H9 (cell line): ENCODE data around the gene INTS4. TPM values are rescaled to one million over a fixed set of nuclear protein-coding genes. Genes with fewer than 3 reads are reported as not detected.

Source experiments
- DNase-seq: peaks from one replicate; pipeline ENCODE4 v3.0.0-alpha.2; 2017
- H2AFZ ChIP-seq: one replicate; pipeline ENCODE4 v1.6.1; 2013; ENCODE audit warnings: mild to moderate bottlenecking, low read length, control low read depth, moderate library complexity
- H2AK5ac ChIP-seq: 2 replicates; pipeline ENCODE4 v1.6.1; 2013; ENCODE audit warnings: low read length, control low read depth, mixed read lengths; ENCODE audit not compliant: insufficient read length
- H2BK120ac ChIP-seq: one replicate; pipeline ENCODE4 v1.6.1; 2013; ENCODE audit warnings: low read depth, mild to moderate bottlenecking, low read length, control low read depth, inconsistent platforms; ENCODE audit not compliant: poor library complexity, severe bottlenecking
- H2BK12ac ChIP-seq: 2 replicates; pipeline ENCODE4 v1.6.1; 2013; ENCODE audit warnings: low read length, control low read depth, mixed read lengths, low read depth; ENCODE audit not compliant: insufficient read length
- H2BK15ac ChIP-seq: 2 replicates; pipeline ENCODE4 v1.6.1; 2013; ENCODE audit warnings: low read depth, low read length, control low read depth
- H2BK20ac ChIP-seq: one replicate; pipeline ENCODE4 v1.6.1; 2013; ENCODE audit warnings: low read depth, mild to moderate bottlenecking, low read length, control low read depth, inconsistent platforms; ENCODE audit not compliant: poor library complexity, severe bottlenecking
- H2BK5ac ChIP-seq: 2 replicates; pipeline ENCODE4 v1.6.1; 2013; ENCODE audit warnings: low read length, control low read depth, mixed read lengths; ENCODE audit not compliant: insufficient read length
- H3K14ac ChIP-seq: 2 replicates; pipeline ENCODE4 v1.6.1; 2013; ENCODE audit warnings: low read length, control low read depth; ENCODE audit not compliant: insufficient read depth
- H3K18ac ChIP-seq: 2 replicates; pipeline ENCODE4 v1.6.1; 2013; ENCODE audit warnings: low read depth, mild to moderate bottlenecking, mixed read lengths, low read length, control low read depth; ENCODE audit not compliant: insufficient read length
- H3K23ac ChIP-seq: 2 replicates; pipeline ENCODE4 v1.6.1; 2013; ENCODE audit warnings: low read length, control low read depth, mixed read lengths, low read depth; ENCODE audit not compliant: insufficient read length
- H3K23me2 ChIP-seq: 2 replicates; pipeline ENCODE4 v1.6.1; 2013; ENCODE audit warnings: low read depth, mild to moderate bottlenecking, mixed read lengths, low read length, control low read depth; ENCODE audit not compliant: insufficient read length, poor library complexity, severe bottlenecking
- H3K27ac ChIP-seq: 2 replicates; pipeline ENCODE4 v1.5.1; 2013; ENCODE audit warnings: low read length, control low read depth, mixed read lengths, low read depth; ENCODE audit not compliant: insufficient read length
- H3K27me3 ChIP-seq: 2 replicates; pipeline ENCODE4 v1.6.1; 2013; ENCODE audit warnings: low read length, control low read depth, inconsistent platforms; ENCODE audit not compliant: insufficient read depth
- H3K4ac ChIP-seq: 2 replicates; pipeline ENCODE4 v1.6.1; 2013; ENCODE audit warnings: low read depth, mild to moderate bottlenecking, control low read depth, inconsistent platforms, low read length, moderate library complexity
- H3K4me1 ChIP-seq: 2 replicates; pipeline ENCODE4 v1.6.1; 2013; ENCODE audit warnings: low read length, control low read depth, inconsistent platforms; ENCODE audit not compliant: insufficient read depth
- H3K4me2 ChIP-seq: 2 replicates; pipeline ENCODE4 v1.6.1; 2013; ENCODE audit warnings: low read length, control low read depth, mixed read lengths; ENCODE audit not compliant: insufficient read length, insufficient read depth
- H3K56ac ChIP-seq: 2 replicates; pipeline ENCODE4 v1.6.1; 2013; ENCODE audit warnings: low read depth, mild to moderate bottlenecking, mixed read lengths, low read length, control low read depth; ENCODE audit not compliant: insufficient read length
- H3K79me1 ChIP-seq: 2 replicates; pipeline ENCODE4 v1.6.1; 2013; ENCODE audit warnings: low read depth, mild to moderate bottlenecking, moderate library complexity, low read length, control low read depth, inconsistent platforms; ENCODE audit not compliant: insufficient read depth, poor library complexity, severe bottlenecking
- H3K79me2 ChIP-seq: 2 replicates; pipeline ENCODE4 v1.6.1; 2013; ENCODE audit warnings: low read length, control low read depth, inconsistent platforms; ENCODE audit not compliant: insufficient read depth
- H3K9ac ChIP-seq: 2 replicates; pipeline ENCODE4 v1.6.1; 2013; ENCODE audit warnings: low read length, control low read depth, mixed read lengths; ENCODE audit not compliant: insufficient read length; ENCODE audit errors: extremely low read depth
- H3K9me3 ChIP-seq: one replicate; pipeline ENCODE4 v1.6.1; 2013; ENCODE audit warnings: low read depth, low read length, inconsistent platforms; ENCODE audit not compliant: control insufficient read depth
- H3T11ph ChIP-seq: one replicate; pipeline ENCODE4 v1.6.1; 2013; ENCODE audit warnings: mild to moderate bottlenecking, low read length, control low read depth, inconsistent platforms
- H4K20me1 ChIP-seq: one replicate; pipeline ENCODE4 v1.6.1; 2013; ENCODE audit not compliant: control insufficient read depth, insufficient read length, insufficient read depth
- H4K5ac ChIP-seq: 2 replicates; pipeline ENCODE4 v1.6.1; 2013; ENCODE audit warnings: low read depth, mild to moderate bottlenecking, mixed read lengths, low read length, control low read depth; ENCODE audit not compliant: insufficient read length
- H4K8ac ChIP-seq: replicated peaks from 2 replicates; pipeline ENCODE4 v1.6.1; 2013; ENCODE audit warnings: low read length, control low read depth, mixed read lengths, low read depth; ENCODE audit not compliant: insufficient read length
- H4K91ac ChIP-seq: 2 replicates; pipeline ENCODE4 v1.6.1; 2013; ENCODE audit warnings: low read depth, mild to moderate bottlenecking, moderate library complexity, mixed read lengths, low read length, control low read depth; ENCODE audit not compliant: insufficient read length
- H3K27ac Mint-ChIP-seq, 3 experiments: 2 replicates in 2 of 3; 3 replicates in 1 of 3; pipeline ENCODE4 v1.8.0; 2020 to 2021; ENCODE audit warnings: mixed read lengths in 3 of 3, mild to moderate bottlenecking in 1 of 3, moderate library complexity in 1 of 3
- H3K27me3 Mint-ChIP-seq: 2 replicates; pipeline ENCODE4 v1.8.0; 2021; ENCODE audit warnings: low read depth, mild to moderate bottlenecking, moderate library complexity, mixed read lengths
- H3K36me3 Mint-ChIP-seq, 3 experiments: 2 replicates in 2 of 3; 3 replicates in 1 of 3; pipeline ENCODE4 v1.8.0; 2020 to 2021; ENCODE audit warnings: low read depth in 3 of 3, mixed read lengths in 3 of 3; ENCODE audit not compliant: insufficient read depth in 1 of 3
- H3K4me1 Mint-ChIP-seq, 2 experiments: 2 replicates each; pipeline ENCODE4 v1.8.0; 2020; ENCODE audit warnings: mixed read lengths in 2 of 2
- H3K4me3 Mint-ChIP-seq, 2 experiments: 2 replicates in 1 of 2; 3 replicates in 1 of 2; pipeline ENCODE4 v1.8.0; 2020 to 2021; ENCODE audit warnings: mild to moderate bottlenecking in 2 of 2, mixed read lengths in 2 of 2, moderate library complexity in 1 of 2
- H3K9me3 Mint-ChIP-seq, 2 experiments: 2 replicates in 1 of 2; 3 replicates in 1 of 2; pipeline ENCODE4 v1.8.0; 2020; ENCODE audit warnings: mild to moderate bottlenecking in 2 of 2, mixed read lengths in 2 of 2, moderate library complexity in 1 of 2
- CTCF ChIP-seq: fragments of 200-600 bp; sonication (generic); conservative IDR thresholded peaks from 3 replicates; pipeline ENCODE4 v1.8.0; 2021; ENCODE audit warnings: antibody characterized with exemption, mild to moderate bottlenecking
- WGBS: extraction: QIAGEN DNeasy Blood & Tissue Kit; methylation state at CpG from one replicate; pipeline ENCODE4 v1.1.7; 2013; ENCODE audit warnings: missing lambda C conversion rate, low lambda C conversion rate, mixed read lengths; ENCODE audit not compliant: insufficient read length; ENCODE audit errors: extremely low coverage; 5-methylcytosine and 5-hydroxymethylcytosine counted together
- total RNA-seq: library from RNA; stranded (reverse); gene quantifications from 2 replicates; pipeline ENCODE4 v1.2.1, GENCODE V29; 2021

The INTS4 gene
- total RNA-seq, 1 experiment from 2014 or later, result 38.6 TPM

GRCh38 chr11:77968337-77968736, 26.1 kb downstream of the INTS4 start:
- Mint-ChIP-seq H3K27me3 (no peaks in the 10 kb centered on the region), H3K4me1 (no peaks in the 10 kb centered on the region), H3K9me3 (no peaks in the 10 kb centered on the region), H3K4me3 (no peak overlapping the region), H3K27ac (no peak overlapping the region), H3K36me3 (peaks cover 2 to 6% (median 3%) of the 10 kb centered on the region in 3 experiments; a peak in 3 of 7 replicates)
- no peak for TF ChIP-seq CTCF
- Histone ChIP-seq H4K5ac (no peak overlapping the region), H3K23ac (no peak overlapping the region), H2BK15ac (no peak overlapping the region), H2AK5ac (no peak overlapping the region), H2BK20ac (no peak overlapping the region), H3K79me1 (no peaks in the 10 kb centered on the region), H3K14ac (no peak overlapping the region), H2BK120ac (no peak overlapping the region), H3K27ac (no peak overlapping the region), H4K20me1 (no peaks in the 10 kb centered on the region), H3K4ac (no peak overlapping the region), H2AFZ (no peak overlapping the region), H3K9me3 (no peaks in the 10 kb centered on the region), H3K18ac (no peak overlapping the region), H4K91ac (no peak overlapping the region), H2BK5ac (no peak overlapping the region), H3K4me1 (no peaks in the 10 kb centered on the region), H3K79me2 (no peaks in the 10 kb centered on the region), H3K4me2 (no peak overlapping the region), H3T11ph (no peak overlapping the region), H3K27me3 (no peaks in the 10 kb centered on the region), H2BK12ac (no peak overlapping the region), H4K8ac (no peak overlapping the region), H3K9ac (no peak overlapping the region), H3K56ac (no peak overlapping the region), H3K23me2 (no peaks in the 10 kb centered on the region)
- WGBS, result no CpG with 5 or more reads among the region's 2 CpGs
- DNase-seq, result no peak
